SH-SY5Y (cell line): ENCODE data around the gene ARHGAP42.

ENCODE experiments used
- GATA2 ChIP-seq: IDR thresholded peaks from 2 replicates; pipeline ENCODE4 v1.6.1; 2011; ENCODE audit warnings: mild to moderate bottlenecking, low read depth, low read length
- GATA3 ChIP-seq: IDR thresholded peaks from 2 replicates; pipeline ENCODE4 v1.6.1; 2011; ENCODE audit warnings: low read depth, mild to moderate bottlenecking, low read length, moderate library complexity

- TF ChIP-seq GATA2, result no peak
- no peak for TF ChIP-seq GATA3
Observed at GRCh38 chr11:100715165-100715761, 28.2 kb downstream of the ARHGAP42 start.
